GM12865 (cell line): Measurements from ENCODE around the gene RBMS3.

Source experiments
- DNase-seq: peaks from one replicate; pipeline ENCODE4 v3.0.0; 2010; ENCODE audit warnings: low read depth
- H3K4me3 ChIP-seq: 2 replicates; pipeline ENCODE4 v1.5.1; 2011; ENCODE audit warnings: mild to moderate bottlenecking, low read depth, low read length, control low read depth
- CTCF ChIP-seq: IDR thresholded peaks from 2 replicates; pipeline ENCODE4 v1.5.1; 2011; ENCODE audit warnings: low read length, control low read depth, low read depth, inconsistent platforms; ENCODE audit not compliant: insufficient read depth; ENCODE audit errors: missing control alignments

RBMS3 gene

GRCh38 chr3:29934751-29935150 lies 653.9 kb downstream of the RBMS3 start:
- DNase-seq: no peak
- no peak overlapping the region for H3K4me3 ChIP-seq
- no peak for TF ChIP-seq CTCF

GRCh38 chr3:29936054-29936453 lies 655.2 kb downstream of the RBMS3 start:
- TF ChIP-seq CTCF: no peak

GRCh38 chr3:29936766-29937165 lies 655.9 kb downstream of the RBMS3 start:
- no peak for TF ChIP-seq CTCF
- no peak overlapping the region for H3K4me3 ChIP-seq
- peak; percentile 15 for DNase-seq

More at GRCh38 chr3:29936054-29936453, 655.2 kb downstream of the RBMS3 start:
- peak; percentile 63 for DNase-seq
- H3K4me3 ChIP-seq: no peak overlapping the region

- no peak for TF ChIP-seq CTCF
- no peak for DNase-seq
- H3K4me3 ChIP-seq: no peak overlapping the region
These were observed 656.3 kb downstream of the RBMS3 start for GRCh38 chr3:29937185-29937584.

- no peak for TF ChIP-seq CTCF
- DNase-seq: no peak
- H3K4me3 ChIP-seq: no peak overlapping the region
These were observed 660.0 kb downstream of the RBMS3 start for GRCh38 chr3:29940759-29941323.

GRCh38 chr3:29942297-29942696 lies 661.4 kb downstream of the RBMS3 start:
- no peak overlapping the region for H3K4me3 ChIP-seq
- no peak for DNase-seq
- no peak for TF ChIP-seq CTCF

GRCh38 chr3:29949131-29949530 lies 668.3 kb downstream of the RBMS3 start:
- DNase-seq: no peak
- no peak overlapping the region for H3K4me3 ChIP-seq
- TF ChIP-seq CTCF: no peak
